IPS-18a (cell line): ENCODE data around the gene RUFY1.
"Not testable (repeated sequence)": the region's sequence is repeated elsewhere in the genome, so short reads cannot be mapped to it uniquely, and the experiment has no call there.

ENCODE experiments used
- H3K27ac ChIP-seq: one replicate; pipeline ENCODE4 v1.5.1; 2013; ENCODE audit warnings: low read length
- H3K27me3 ChIP-seq: one replicate; pipeline ENCODE4 v1.6.1; 2013; ENCODE audit warnings: mild to moderate bottlenecking, low read length; ENCODE audit not compliant: control insufficient read depth, insufficient read depth
- H3K36me3 ChIP-seq: one replicate; pipeline ENCODE4 v1.6.1; 2013; ENCODE audit warnings: low read depth, low read length; ENCODE audit not compliant: control insufficient read depth
- H3K4me1 ChIP-seq: one replicate; pipeline ENCODE4 v1.6.1; 2013; ENCODE audit warnings: low read depth, low read length; ENCODE audit not compliant: control insufficient read depth
- H3K4me3 ChIP-seq: one replicate; pipeline ENCODE4 v1.5.1; 2013; ENCODE audit warnings: low read length
- H3K9ac ChIP-seq: one replicate; pipeline ENCODE4 v1.6.1; 2013; ENCODE audit warnings: mild to moderate bottlenecking, low read length, moderate library complexity
- H3K9me3 ChIP-seq: one replicate; pipeline ENCODE4 v1.6.1; 2013; ENCODE audit warnings: low read depth, low read length; ENCODE audit not compliant: control insufficient read depth

Gene RUFY1

GRCh38 chr5:179550511-179551342 lies at the start of gene RUFY1:
Gene RUFY1, plus strand, starts transcription at chr5:179550554. Its CDS starts 16 bp downstream, at chr5:179550570.
- Histone ChIP-seq H3K9ac (peak within 1 kb of the TSS; percentile 89), H3K36me3 (no peaks in the 10 kb centered on the region), H3K4me3 (peak within 1 kb of the TSS; percentile 87), H3K27ac (peak within 1 kb of the TSS; percentile 38), H3K27me3 (no peaks in the 10 kb centered on the region), H3K4me1 (peaks cover 7% of the 10 kb centered on the region), H3K9me3 (no peaks in the 10 kb centered on the region)

GRCh38 chr5:179501997-179502396 lies 48.4 kb upstream of the RUFY1 start:
- H3K4me1 ChIP-seq, H3K4me3 ChIP-seq, H3K36me3 ChIP-seq, H3K9ac ChIP-seq, H3K27ac ChIP-seq, H3K9me3 ChIP-seq, H3K27me3 ChIP-seq: not testable (repeated sequence)

- not testable (repeated sequence) for H3K4me1 ChIP-seq, H3K9ac ChIP-seq, H3K4me3 ChIP-seq, H3K36me3 ChIP-seq, H3K27me3 ChIP-seq, H3K9me3 ChIP-seq, H3K27ac ChIP-seq
Observed at GRCh38 chr5:179502420-179502819, 47.9 kb upstream of the RUFY1 start.

- H3K9me3 ChIP-seq = no peaks in the 10 kb centered on the region
- no peaks in the 10 kb centered on the region for H3K4me1 ChIP-seq
- H3K27me3 ChIP-seq = no peaks in the 10 kb centered on the region
- H3K9ac ChIP-seq = no peak overlapping the region
- no peaks in the 10 kb centered on the region for H3K36me3 ChIP-seq
- H3K27ac ChIP-seq = no peak overlapping the region
- no peak overlapping the region for H3K4me3 ChIP-seq
Observed at GRCh38 chr5:179504191-179504590, 46.2 kb upstream of the RUFY1 start.

- Histone ChIP-seq H3K9me3 (no peaks in the 10 kb centered on the region), H3K4me3 (no peak overlapping the region), H3K9ac (no peak overlapping the region), H3K36me3 (no peaks in the 10 kb centered on the region), H3K27me3 (no peaks in the 10 kb centered on the region), H3K27ac (no peak overlapping the region), H3K4me1 (no peaks in the 10 kb centered on the region)
Observed at GRCh38 chr5:179504600-179505396, 45.6 kb upstream of the RUFY1 start.

GRCh38 chr5:179505636-179506261 lies 44.6 kb upstream of the RUFY1 start:
- Histone ChIP-seq H3K4me1 (no peaks in the 10 kb centered on the region), H3K27ac (no peak overlapping the region), H3K36me3 (no peaks in the 10 kb centered on the region), H3K9ac (no peak overlapping the region), H3K27me3 (no peaks in the 10 kb centered on the region), H3K9me3 (no peaks in the 10 kb centered on the region), H3K4me3 (no peak overlapping the region)

- no peaks in the 10 kb centered on the region for H3K27me3 ChIP-seq
- H3K27ac ChIP-seq = no peak overlapping the region
- no peak overlapping the region for H3K9ac ChIP-seq
- H3K36me3 ChIP-seq = no peaks in the 10 kb centered on the region
- H3K9me3 ChIP-seq = no peaks in the 10 kb centered on the region
- no peaks in the 10 kb centered on the region for H3K4me1 ChIP-seq
- no peak overlapping the region for H3K4me3 ChIP-seq
Observed at GRCh38 chr5:179509239-179509638, 41.1 kb upstream of the RUFY1 start.

GRCh38 chr5:179509845-179510244 lies 40.5 kb upstream of the RUFY1 start:
- Histone ChIP-seq H3K27ac (no peak overlapping the region), H3K4me3 (no peak overlapping the region), H3K4me1 (no peaks in the 10 kb centered on the region), H3K27me3 (no peaks in the 10 kb centered on the region), H3K9me3 (no peaks in the 10 kb centered on the region), H3K36me3 (no peaks in the 10 kb centered on the region), H3K9ac (no peak overlapping the region)

GRCh38 chr5:179512452-179513000 lies 37.8 kb upstream of the RUFY1 start:
- no peaks in the 10 kb centered on the region for H3K27me3 ChIP-seq
- H3K27ac ChIP-seq = no peak overlapping the region
- H3K9me3 ChIP-seq = no peaks in the 10 kb centered on the region
- no peak overlapping the region for H3K4me3 ChIP-seq
- H3K9ac ChIP-seq = no peak overlapping the region
- H3K36me3 ChIP-seq = no peaks in the 10 kb centered on the region
- H3K4me1 ChIP-seq = no peaks in the 10 kb centered on the region

GRCh38 chr5:179515501-179515900 lies 34.9 kb upstream of the RUFY1 start:
- not testable (repeated sequence) for H3K4me3 ChIP-seq, H3K4me1 ChIP-seq, H3K27me3 ChIP-seq, H3K27ac ChIP-seq, H3K36me3 ChIP-seq, H3K9ac ChIP-seq, H3K9me3 ChIP-seq

- H3K36me3 ChIP-seq = no peaks in the 10 kb centered on the region
- no peak overlapping the region for H3K27ac ChIP-seq
- no peak overlapping the region for H3K9ac ChIP-seq
- H3K4me3 ChIP-seq = no peak overlapping the region
- no peaks in the 10 kb centered on the region for H3K27me3 ChIP-seq
- H3K9me3 ChIP-seq = no peaks in the 10 kb centered on the region
- H3K4me1 ChIP-seq = no peaks in the 10 kb centered on the region
Observed at GRCh38 chr5:179516221-179516620, 34.1 kb upstream of the RUFY1 start.
